GM18520 (cell line): ENCODE measurements around the gene MUC6.

ENCODE experiments used
- ATAC-seq: cut with Tn5 transposase; IDR thresholded peaks from one replicate; pipeline ENCODE4 v1.9.1; 2021; ENCODE audit not compliant: unreplicated experiment

Gene MUC6

DNA sequence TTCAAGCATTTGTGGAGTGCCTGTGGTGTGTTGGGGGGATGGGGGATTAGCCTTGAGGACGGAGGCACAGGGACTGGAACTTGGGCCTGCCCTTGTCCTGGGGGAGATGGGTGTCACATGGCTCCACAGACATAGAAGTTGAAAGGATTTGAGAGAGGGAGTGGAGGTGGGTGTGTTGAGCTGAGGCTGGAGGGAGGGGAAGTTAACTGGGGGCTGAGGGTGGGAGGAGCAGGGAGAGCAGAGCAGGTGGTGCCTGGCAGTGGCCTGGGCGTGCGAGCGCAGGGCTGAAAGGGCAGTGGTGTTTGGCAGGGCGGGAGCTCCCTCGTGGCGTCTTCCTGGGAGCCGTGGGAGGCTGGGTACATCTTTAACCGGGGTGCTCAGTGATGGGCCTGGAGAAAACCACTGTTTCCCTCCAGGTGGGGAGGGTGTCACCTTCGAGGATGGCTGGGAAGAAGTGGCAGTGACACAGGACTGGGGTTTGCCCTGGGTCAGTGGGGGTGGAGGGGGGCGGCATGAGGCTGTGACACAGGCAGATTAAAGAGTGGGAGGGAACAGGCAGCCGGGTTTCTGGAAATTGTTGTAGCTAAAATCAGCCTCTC is 65.3 kb downstream of the MUC6 start:
- no peak for ATAC-seq

DNA sequence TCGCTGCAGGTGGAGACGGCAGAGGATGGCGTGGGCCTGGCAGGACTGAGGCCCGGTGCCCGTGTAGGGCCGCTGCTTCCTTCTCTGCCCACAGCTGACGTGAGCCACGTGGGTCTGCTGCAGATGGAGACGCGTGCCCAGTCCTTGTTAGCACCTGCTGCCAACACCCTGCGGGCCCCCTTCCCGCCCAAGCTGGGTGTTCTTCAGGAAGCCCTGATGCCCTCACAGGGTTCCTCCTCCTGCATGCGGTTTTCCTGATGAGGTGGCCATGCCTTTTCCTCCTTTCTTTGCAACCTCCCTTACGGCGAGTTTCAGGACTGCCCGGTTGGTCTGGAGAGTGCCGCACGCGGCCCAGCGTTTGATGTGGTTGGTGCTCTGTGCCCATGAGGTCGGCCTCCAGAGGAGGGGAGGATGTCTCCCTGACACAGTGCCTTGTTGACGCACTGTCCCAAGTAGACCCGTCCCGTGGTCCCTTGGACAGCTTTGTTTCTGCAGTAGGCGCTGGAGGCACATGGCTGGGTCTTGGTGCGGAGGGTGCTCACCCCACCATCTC is 66.1 kb downstream of the MUC6 start:
- no peak for ATAC-seq

DNA sequence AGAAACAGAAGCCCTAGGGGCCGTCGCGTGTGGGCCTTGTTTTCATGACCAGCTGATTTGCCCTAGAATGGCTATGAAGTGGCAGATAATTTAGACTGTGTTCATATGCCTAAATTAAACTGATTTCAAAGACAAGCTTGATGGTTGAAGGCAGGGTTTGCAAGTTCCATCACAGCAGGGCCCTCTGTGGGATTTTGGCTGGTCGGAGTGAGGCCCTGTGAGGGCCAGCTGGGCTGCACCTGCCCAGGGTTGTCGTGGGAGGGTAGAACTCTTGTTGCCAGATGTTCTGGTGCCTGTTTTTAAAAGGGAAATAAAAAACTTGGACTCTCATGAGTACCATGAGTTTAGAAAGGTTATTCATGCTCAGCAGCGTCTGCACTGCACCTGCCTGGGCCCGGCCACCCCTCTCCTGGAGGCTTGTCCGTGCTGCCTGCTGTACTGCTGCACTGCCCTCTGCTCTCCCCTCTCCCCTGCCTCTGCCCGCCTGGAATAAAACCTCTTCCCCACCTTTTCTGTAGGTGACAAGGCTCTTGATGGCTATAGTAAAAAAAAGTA is 66.8 kb downstream of the MUC6 start:
- no peak for ATAC-seq

DNA sequence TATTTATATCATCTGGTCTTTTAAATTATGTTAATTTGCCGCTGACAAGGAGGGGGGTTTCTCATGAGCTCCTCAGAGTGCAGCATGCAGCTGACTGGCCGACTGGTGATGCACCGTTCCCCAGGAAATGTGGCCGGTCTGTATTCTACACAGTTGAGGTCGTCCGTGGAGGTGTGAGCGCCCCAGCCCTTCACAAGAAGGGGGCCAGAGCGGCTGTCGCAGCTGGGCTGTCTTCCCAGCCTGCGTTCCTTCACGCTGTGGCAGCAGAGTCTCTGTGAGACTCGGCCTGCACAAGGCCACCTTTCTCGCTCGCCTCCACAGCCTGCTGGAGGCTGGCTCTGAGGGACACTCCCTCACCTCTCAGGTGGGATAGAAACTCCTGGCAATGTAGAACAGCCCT is 67.7 kb downstream of the MUC6 start:
- ATAC-seq: no peak

DNA sequence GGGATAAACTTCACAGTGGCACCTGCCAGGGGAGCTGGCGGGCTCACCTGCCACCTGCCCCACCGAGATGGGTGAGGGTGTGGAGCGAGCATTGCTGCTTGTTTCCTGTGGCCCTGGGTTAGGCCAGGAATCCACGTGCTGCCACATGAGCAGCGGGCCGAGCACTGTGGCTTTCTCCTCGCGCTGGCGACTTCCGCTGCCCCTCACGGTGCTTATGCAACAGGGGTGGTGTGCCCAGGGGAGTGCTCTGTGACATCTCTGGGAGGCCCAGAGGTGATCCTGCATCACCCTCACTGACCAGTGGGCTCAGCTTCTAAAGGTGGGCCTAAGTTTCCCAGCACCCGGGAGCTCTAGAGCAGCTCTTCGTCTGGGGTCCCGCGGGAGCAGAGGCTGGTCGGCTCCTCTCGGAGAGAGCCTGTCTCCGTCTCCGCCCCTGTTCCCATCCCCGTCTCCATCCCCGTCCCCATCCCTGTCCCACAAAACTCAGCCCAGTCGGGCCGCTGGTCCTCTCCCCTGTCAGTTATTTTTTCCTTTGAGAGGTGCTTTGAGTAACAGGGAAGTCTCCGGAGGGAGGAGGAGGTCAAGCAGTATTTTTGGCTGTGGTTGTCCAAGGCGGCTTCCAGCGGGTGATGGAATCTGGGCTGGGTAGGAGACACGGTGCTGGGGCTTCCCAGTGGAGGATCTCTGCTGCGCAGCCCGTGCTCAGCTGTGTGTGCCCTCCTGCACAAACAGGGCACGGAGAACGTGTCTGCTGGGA is 68.3 kb downstream of the MUC6 start:
- no peak for ATAC-seq

DNA sequence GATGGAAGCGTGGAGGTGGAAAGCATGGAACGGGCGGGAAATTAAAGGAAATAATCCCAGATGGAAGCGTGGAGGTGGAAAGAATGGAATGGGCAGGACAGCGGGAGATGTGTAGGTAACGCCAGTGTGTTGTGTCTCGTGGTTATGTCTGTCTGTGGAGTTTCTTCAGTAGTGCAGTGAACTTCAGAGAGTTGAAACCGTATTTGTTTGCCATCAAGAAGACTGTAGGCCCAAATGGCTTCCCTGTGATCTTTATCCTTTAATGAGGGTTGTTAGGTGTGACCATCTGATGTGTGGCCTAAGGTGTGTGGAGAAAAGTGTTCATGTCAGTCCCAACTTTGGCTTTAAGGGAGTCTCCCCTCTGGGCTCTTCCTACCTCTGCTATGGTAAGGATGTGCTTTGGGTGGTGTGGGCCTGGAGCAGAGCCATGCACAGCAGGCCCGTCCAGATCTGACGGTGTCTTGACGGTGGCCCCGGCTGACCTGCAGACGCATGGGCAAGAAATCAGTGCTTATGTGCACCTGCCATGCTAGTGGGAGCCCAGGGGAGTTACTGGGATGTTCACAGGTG is 71.2 kb downstream of the MUC6 start:
- no peak for ATAC-seq

DNA sequence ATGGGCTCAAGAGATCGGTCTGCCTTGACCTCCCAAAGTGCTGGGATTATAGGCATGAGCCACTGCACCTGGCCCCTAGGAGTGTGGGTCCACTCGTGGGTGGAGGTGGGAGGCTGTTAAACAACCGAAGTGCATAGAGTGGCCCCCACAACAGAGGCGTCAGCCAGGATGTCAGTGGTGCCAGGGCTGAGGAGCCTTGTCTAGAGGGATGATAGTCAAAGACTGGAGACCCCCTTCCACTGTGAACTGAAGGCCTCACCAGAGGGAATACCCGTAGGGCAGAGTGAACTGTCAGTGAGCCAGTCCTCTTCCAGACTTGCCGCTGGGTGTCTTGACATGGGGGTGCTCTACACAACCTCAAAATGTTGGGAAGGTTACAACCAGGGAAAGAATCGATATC is 72.7 kb downstream of the MUC6 start:
- ATAC-seq: no peak
